Heart left ventricle (tissue), 13 donors: ENCODE measurements around the gene CHCHD3.

Source experiments
- POLR2A ChIP-seq, 2 donors: fragments of 450-650 bp; IDR thresholded peaks; one replicate each; pipeline ENCODE4 v1.6.1; 2017; ENCODE audit warnings: antibody characterized with exemption in 2 of 2, mild to moderate bottlenecking in 2 of 2, moderate library complexity in 2 of 2
- TF ChIP-seq, protein P1 (sequence below), 12 donors: fragments of 200-600 bp; sonication (generic) in 4 of 12; IDR thresholded peaks; one replicate each; pipeline versions ENCODE4 v1.5.0 to v1.8.0; 2018 to 2022; ENCODE audit warnings: antibody characterized with exemption in 12 of 12, mild to moderate bottlenecking in 5 of 12
- donor health status: ischemic (EF 13 %, LVEDD 7.1; RV severe dilation, severe dysfunction).
- donor health status: DM: no; HTN: yes; CAD: no.
- donor health status: DM: no; HTN: no; CAD: no.
- donor health status: ischemic (EF 25% LVEDD 6.9; RV normal size, moderate dysfunction).
- donor health status: ischemic (EF 25% LVEDD 5.7; RV mildly dilated, moderate dysfunction).
- donor health status: ischemic (EF 35%, LVEDD 5.7; RV mildly dilated, moderate dysfunction).
- donor health status: nonischemic (EF 11% LVEDD 7.7; RV severe dilation, severe dysfunction).
- donor health status: DM: yes; HTN: yes; CAD: no.
- donor health status: PGD.
- donor health status: ischemic (EF 29% LVEDD 5.4; RV normal size, mild dysfunction).
- donor health status: nonischemic (EF 23%, LVEDD 6.1; RV moderate dilation, normal function).

DNA sequence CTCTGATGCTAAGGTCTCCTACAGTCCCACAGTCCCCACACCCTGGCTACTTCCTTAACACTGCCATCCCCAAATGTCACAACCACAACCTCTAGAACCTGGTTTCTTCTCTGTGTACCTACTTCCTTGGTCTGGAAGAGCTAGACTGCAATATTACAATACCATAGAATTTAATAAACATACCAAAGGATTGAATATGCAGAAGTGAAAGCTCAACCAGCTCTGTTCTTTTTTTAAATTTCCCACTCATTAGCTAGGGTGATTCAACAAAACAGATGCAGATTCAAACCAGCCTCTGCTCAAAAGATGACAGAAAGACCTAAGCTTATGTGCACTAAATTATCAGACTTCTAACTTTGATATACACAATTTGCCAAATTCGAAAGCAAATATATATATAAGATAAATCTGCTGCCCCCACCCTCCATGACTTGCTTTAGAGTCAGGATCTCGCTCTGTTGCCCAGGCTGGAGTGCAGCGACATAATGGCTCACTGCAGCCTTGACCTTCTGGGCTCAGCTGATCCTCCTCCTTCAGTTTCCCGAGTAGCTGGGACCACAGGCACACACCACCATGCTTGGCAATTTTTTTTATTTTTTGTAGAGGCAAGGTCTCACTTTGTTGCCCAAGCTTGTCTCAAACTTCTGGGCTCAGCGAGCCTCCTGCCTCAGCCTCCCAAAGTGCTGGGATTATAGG is 212.6 kb downstream of the CHCHD3 start:
- TF ChIP-seq POLR2A (IDR thresholded peaks at IDR 0.05): no peak
- TF ChIP-seq, protein P1, sequence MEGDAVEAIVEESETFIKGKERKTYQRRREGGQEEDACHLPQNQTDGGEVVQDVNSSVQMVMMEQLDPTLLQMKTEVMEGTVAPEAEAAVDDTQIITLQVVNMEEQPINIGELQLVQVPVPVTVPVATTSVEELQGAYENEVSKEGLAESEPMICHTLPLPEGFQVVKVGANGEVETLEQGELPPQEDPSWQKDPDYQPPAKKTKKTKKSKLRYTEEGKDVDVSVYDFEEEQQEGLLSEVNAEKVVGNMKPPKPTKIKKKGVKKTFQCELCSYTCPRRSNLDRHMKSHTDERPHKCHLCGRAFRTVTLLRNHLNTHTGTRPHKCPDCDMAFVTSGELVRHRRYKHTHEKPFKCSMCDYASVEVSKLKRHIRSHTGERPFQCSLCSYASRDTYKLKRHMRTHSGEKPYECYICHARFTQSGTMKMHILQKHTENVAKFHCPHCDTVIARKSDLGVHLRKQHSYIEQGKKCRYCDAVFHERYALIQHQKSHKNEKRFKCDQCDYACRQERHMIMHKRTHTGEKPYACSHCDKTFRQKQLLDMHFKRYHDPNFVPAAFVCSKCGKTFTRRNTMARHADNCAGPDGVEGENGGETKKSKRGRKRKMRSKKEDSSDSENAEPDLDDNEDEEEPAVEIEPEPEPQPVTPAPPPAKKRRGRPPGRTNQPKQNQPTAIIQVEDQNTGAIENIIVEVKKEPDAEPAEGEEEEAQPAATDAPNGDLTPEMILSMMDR (IDR thresholded peaks at IDR 0.05): no peak
